Heart left ventricle (tissue), 13 donors: ENCODE results near the gene ZSCAN5A.

ENCODE experiments used
- CTCF ChIP-seq, 12 donors: fragments of 200-600 bp; sonication (generic) in 4 of 12; IDR thresholded peaks; one replicate each; pipeline versions ENCODE4 v1.5.0 to v1.8.0; 2018 to 2022; ENCODE audit warnings: antibody characterized with exemption in 12 of 12, mild to moderate bottlenecking in 5 of 12
- POLR2A ChIP-seq, 2 donors: fragments of 450-650 bp; IDR thresholded peaks; one replicate each; pipeline ENCODE4 v1.6.1; 2017; ENCODE audit warnings: antibody characterized with exemption in 2 of 2, mild to moderate bottlenecking in 2 of 2, moderate library complexity in 2 of 2
- donor health status: ischemic (EF 13 %, LVEDD 7.1; RV severe dilation, severe dysfunction).
- donor health status: DM: no; HTN: yes; CAD: no.
- donor health status: DM: no; HTN: no; CAD: no.
- donor health status: ischemic (EF 25% LVEDD 6.9; RV normal size, moderate dysfunction).
- donor health status: ischemic (EF 25% LVEDD 5.7; RV mildly dilated, moderate dysfunction).
- donor health status: ischemic (EF 35%, LVEDD 5.7; RV mildly dilated, moderate dysfunction).
- donor health status: nonischemic (EF 11% LVEDD 7.7; RV severe dilation, severe dysfunction).
- donor health status: DM: yes; HTN: yes; CAD: no.
- donor health status: PGD.
- donor health status: ischemic (EF 29% LVEDD 5.4; RV normal size, mild dysfunction).
- donor health status: nonischemic (EF 23%, LVEDD 6.1; RV moderate dilation, normal function).

- TF ChIP-seq POLR2A (IDR thresholded peaks at IDR 0.05) (no peak), CTCF (IDR thresholded peaks at IDR 0.05) (no peak)
Measured at GRCh38 chr19:56301886-56302620, 12.6 kb downstream of the ZSCAN5A start.
